K562 (cell line): ENCODE results near the gene LETM1. TPM values are rescaled to one million over a fixed set of nuclear protein-coding genes. Genes with fewer than 3 reads are reported as not detected.
A peak's percentile ranks its signal among the peaks of the same experiment; 100 is the strongest.

Experiments
- ATAC-seq: fragments of 200-7000 bp; cut with Tn5 transposase; 3 replicates; pipeline ENCODE4 v1.9.1; 2020; ENCODE audit warnings: moderate library complexity
- BruUV-seq: library from RNA; stranded (reverse); fragments of 400-500 nt; replicated peaks from 2 replicates; lab custom pipeline; 2021; lab: Mats Ljungman, UMichigan
- CTCF ChIA-PET: fragments of 300-600 bp; formaldehyde crosslinking; extraction: SDS; loops from one replicate; lab custom pipeline; 2021; ENCODE audit warnings: low intra/inter-chr PET ratio; lab: Yijun Ruan, JAX
- POLR2A ChIA-PET: fragments of 300-600, 350-650 bp; sonication (Branson Sonifier 250); formaldehyde crosslinking; extraction: SDS; loops from one replicate; lab custom pipeline; 2021; ENCODE audit warnings: antibody characterized with exemption, inconsistent platforms; lab: Yijun Ruan, JAX
- DNase-seq, 4 experiments: peaks; one replicate each; pipeline versions ENCODE4 v3.0.0 to v3.0.0-alpha.2; 2011 to 2018; ENCODE audit warnings: low spot score in 3 of 4, mixed read lengths in 3 of 4; ENCODE audit errors: extremely low read depth in 1 of 4
- FAIRE-seq: peaks from 2 replicates; lab custom pipeline; 2011; peaks lifted over from hg19 to GRCh38; lab: Jason Lieb, UNC
- H2AFZ ChIP-seq: 2 replicates; pipeline ENCODE4 v1.6.0; 2011; ENCODE audit warnings: low read depth, low read length, control low read depth, inconsistent platforms
- H3K27ac ChIP-seq: fragments of 200-600 bp; 3 replicates; pipeline ENCODE4 v1.8.0; 2011; ENCODE audit warnings: low read depth, mild to moderate bottlenecking, control low read depth, inconsistent platforms, low read length, moderate library complexity, mixed read lengths; ENCODE audit errors: extremely low read depth
- H3K27me3 ChIP-seq, 2 experiments: fragments of 300-600 bp in 1 of 2; 2 replicates in 1 of 2; 3 replicates in 1 of 2; pipeline versions ENCODE4 v1.6.0 to v1.8.0; 2011; ENCODE audit warnings: inconsistent platforms in 2 of 2, low read length in 2 of 2, mild to moderate bottlenecking in 1 of 2, mixed read lengths in 1 of 2, moderate library complexity in 1 of 2; ENCODE audit not compliant: control insufficient read depth in 2 of 2, insufficient read depth in 2 of 2
- H3K36me3 ChIP-seq: fragments of 300-600 bp; 3 replicates; pipeline ENCODE4 v1.8.0; 2011; ENCODE audit warnings: mild to moderate bottlenecking, low read length, inconsistent platforms; ENCODE audit not compliant: control insufficient read depth, insufficient read depth
- H3K4me1 ChIP-seq, 2 experiments: fragments of 200-600 bp in 1 of 2; replicated peaks in 1 of 2; 2 replicates in 1 of 2; 3 replicates in 1 of 2; pipeline versions ENCODE4 v1.5.1 to v1.8.0; 2011; ENCODE audit warnings: inconsistent platforms in 2 of 2, low read length in 2 of 2, mild to moderate bottlenecking in 1 of 2, mixed read lengths in 1 of 2, moderate library complexity in 1 of 2; ENCODE audit not compliant: control insufficient read depth in 2 of 2, insufficient read depth in 2 of 2
- H3K4me2 ChIP-seq: 2 replicates; pipeline ENCODE4 v1.6.1; 2011; ENCODE audit warnings: low read length, control low read depth, inconsistent platforms, mixed read lengths; ENCODE audit not compliant: insufficient read depth
- H3K4me3 ChIP-seq: fragments of 200-600 bp; sonication (generic), shearing (Covaris generic); 2 replicates; pipeline ENCODE4 v1.5.1; 2016; ENCODE audit warnings: control low read depth, inconsistent platforms
- H3K79me2 ChIP-seq: fragments of 200-600 bp; 3 replicates; pipeline ENCODE4 v1.8.0; 2011; ENCODE audit warnings: low read length, inconsistent platforms; ENCODE audit not compliant: control insufficient read depth, insufficient read depth
- H3K9ac ChIP-seq, 2 experiments: 2 replicates each; pipeline versions ENCODE4 v1.6.0 to v1.6.1; 2011; ENCODE audit warnings: low read depth in 2 of 2, low read length in 2 of 2, control low read depth in 1 of 2, inconsistent platforms in 1 of 2, mild to moderate bottlenecking in 1 of 2, mixed read lengths in 1 of 2; ENCODE audit not compliant: insufficient read depth in 1 of 2
- H3K9me1 ChIP-seq: one replicate; pipeline ENCODE4 v1.6.0; 2011; ENCODE audit warnings: inconsistent platforms, mild to moderate bottlenecking, low read length, moderate library complexity; ENCODE audit not compliant: control insufficient read depth, insufficient read depth
- H3K9me3 ChIP-seq: replicated peaks from 2 replicates; pipeline ENCODE4 v1.5.1; 2011; ENCODE audit warnings: low read depth, low read length, inconsistent platforms; ENCODE audit not compliant: control insufficient read depth, insufficient read depth
- H4K20me1 ChIP-seq: replicated peaks from 2 replicates; pipeline ENCODE4 v1.6.1; 2011; ENCODE audit warnings: low read length, inconsistent platforms, mixed read lengths; ENCODE audit not compliant: control insufficient read depth, insufficient read depth
- BHLHE40 ChIP-seq: IDR thresholded peaks from 2 replicates; pipeline ENCODE4 v1.6.1; 2011; ENCODE audit warnings: low read length, improper control_type of control experiment
- FOXK2 ChIP-seq, 2 experiments: fragments of 450-650 bp; IDR thresholded peaks in 1 of 2; conservative IDR thresholded peaks in 1 of 2; 2 replicates each; pipeline ENCODE4 v1.6.1; 2016; ENCODE audit warnings: low read depth in 2 of 2, mild to moderate bottlenecking in 1 of 2
- MTA2 ChIP-seq: fragments of 450-650 bp; IDR thresholded peaks from 2 replicates; pipeline ENCODE4 v1.6.1; 2016; ENCODE audit warnings: low read depth
- RB1 ChIP-seq: fragments of 450-650 bp; IDR thresholded peaks from 2 replicates; pipeline ENCODE4 v1.6.1; 2017; ENCODE audit warnings: low read depth, mild to moderate bottlenecking
- TFAP4 ChIP-seq: sonication (generic); formaldehyde crosslinking; IDR thresholded peaks from 2 replicates; pipeline ENCODE4 v1.8.0; 2022; ENCODE audit warnings: missing genetic modification reagents, mild to moderate bottlenecking, moderate library complexity, borderline replicate concordance
- THAP12 ChIP-seq: fragments of 250-450 bp; sonication (Bioruptor Pico); IDR thresholded peaks from 2 replicates; pipeline ENCODE4 v1.9.0; 2021; ENCODE audit warnings: mild to moderate bottlenecking, inconsistent platforms
- XRCC5 ChIP-seq: fragments of 200-400 bp; formaldehyde crosslinking; IDR thresholded peaks from 2 replicates; pipeline ENCODE4 v1.6.1; 2017; ENCODE audit warnings: low read depth, mild to moderate bottlenecking, low read length
- ZBTB5 ChIP-seq: fragments of 450-650 bp; IDR thresholded peaks from 2 replicates; pipeline ENCODE4 v1.6.1; 2017; ENCODE audit warnings: antibody characterized with exemption
- ZBTB7A ChIP-seq: IDR thresholded peaks from 2 replicates; pipeline ENCODE4 v1.6.1; 2011; ENCODE audit warnings: low read depth, mild to moderate bottlenecking, low read length, moderate library complexity, borderline replicate concordance; ENCODE audit not compliant: control insufficient read depth
- WGBS: fragments of 100-300 bp; shearing (Covaris generic); methylation state at CpG from one replicate; pipeline ENCODE4 v1.1.6; 2016; ENCODE audit warnings: low coverage, mixed read lengths; ENCODE audit not compliant: insufficient coverage; ENCODE audit errors: missing lambda C conversion rate; 5-methylcytosine and 5-hydroxymethylcytosine counted together
- in situ Hi-C: fragments of 300-500 bp; cut with MboI; formaldehyde crosslinking; loops from 4 replicates; pipeline ENCODE4 v1.15.0; 2018; ENCODE audit warnings: inconsistent platforms, mixed read lengths
- intact Hi-C: fragments of 100-400 bp; cut with micrococcal nuclease; formaldehyde crosslinking; loops from 2 replicates; pipeline ENCODE4 v1.14.2; 2022
- polyA plus RNA-seq, 8 experiments: library from polyadenylated mRNA; depleted of rRNA in 4 of 8; stranded (reverse) in 5 of 8; unstranded in 3 of 8; fragments of >200 nt; fragmentation: Nextera tagmentation in 2 of 8; fragmentation: Illumina TruSeq in 1 of 8; extraction: Ambion mirVana in 2 of 8; extraction: Trizol in 1 of 8; gene quantifications; 2 replicates each; pipeline versions ENCODE4 v1.2.1 to v1.2.3, GENCODE V29; 2011 to 2014; ENCODE audit warnings: inconsistent platforms in 1 of 8, missing spikeins in 1 of 8
- total RNA-seq, 7 experiments: library from RNA; depleted of rRNA in 6 of 7; stranded (reverse); fragments of >200 nt in 6 of 7; fragmentation: Illumina TruSeq in 2 of 7; extraction: Trizol in 2 of 7; gene quantifications; 2 replicates each; pipeline versions ENCODE4 v1.2.1 to v1.2.3, GENCODE V29; 2011 to 2021; ENCODE audit warnings: low replicate concordance in 1 of 7

Gene LETM1
- total and polyA plus RNA-seq, 9 of the 15 experiments (the other 6 are each of a cell fraction or from before 2014, with no cell fraction given), result 3.9 to 109 (median 35.0) TPM

GRCh38 chr4:1767061-1767769, 88.7 kb downstream of the LETM1 start (continued):
- TF ChIP-seq ZBTB5 (no peak), RB1 (peak; percentile 31; the same call in 1 of the 2 replicates), BHLHE40 (no peak), MTA2 (no peak)

GRCh38 chr4:1766106-1767060, 89.6 kb downstream of the LETM1 start:
- no peak overlapping the region for H2AFZ ChIP-seq
- TF ChIP-seq FOXK2 (conservative IDR thresholded peaks at IDR 0.05 in 1 of 2, IDR thresholded peaks at IDR 0.05 in 1 of 2; ENCODE audit: low read depth in 2 of 2), result no peak
- no peak for TF ChIP-seq XRCC5
- peak; percentile 32; the same call in 1 of the 2 replicates for TF ChIP-seq TFAP4 (CRISPR knock-in tag)
- peak; percentile 25; the same call in 1 of the 2 replicates for TF ChIP-seq ZBTB7A
- peak; percentile 7; the same call in 1 of the 2 replicates for TF ChIP-seq THAP12 (CRISPR knock-in tag)
- DNase-seq, result peak in 2 of 4 experiments; percentile 45 to 50
- no peak overlapping the region for H3K4me2 ChIP-seq
- no TSS peak for BruUV-seq
- no peak for FAIRE-seq
- H3K36me3 ChIP-seq, result no peaks in the 10 kb centered on the region
- H4K20me1 ChIP-seq, result 0 out of 2 replicates have a peak, but pooled peaks cover 3% of the 10 kb centered on the region
- H3K4me1 ChIP-seq, result peaks cover 2 to 86% of the 10 kb centered on the region in 2 experiments; a peak in 3 of 5 replicates
- in situ Hi-C loops, result no loop called here
- 32% methylated on average over 17 of the region's 41 CpGs for WGBS
- intact Hi-C loops, result no loop called here
- ATAC-seq, result no peak
- no peaks in the 10 kb centered on the region for H3K27me3 ChIP-seq
- H3K9me3 ChIP-seq, result no peaks in the 10 kb centered on the region
- POLR2A ChIA-PET, result no interaction called here
- H3K27ac ChIP-seq, result no peak overlapping the region
- CTCF ChIA-PET, result no interaction called here
- H3K4me3 ChIP-seq, result 0 out of 2 replicates have a peak overlapping the region, but pooled peaks have one; percentile 18
- H3K9me1 ChIP-seq, result no peaks in the 10 kb centered on the region
- no peaks in the 10 kb centered on the region for H3K79me2 ChIP-seq
- H3K9ac ChIP-seq, result peak overlapping the region in 1 of 2 experiments; percentile 66; a peak in 2 of 4 replicates
